H1 (cell line): Measurements from ENCODE around the gene PPFIBP2. TPM values are rescaled to one million over a fixed set of nuclear protein-coding genes. Genes with fewer than 3 reads are reported as not detected.

Source experiments
- CTCF ChIA-PET: fragments of 300-600 bp; sonication (Branson Sonifier 250); formaldehyde crosslinking; loops from one replicate; lab custom pipeline; 2021; ENCODE audit not compliant: partially characterized antibody; lab: Charles Lee
- POLR2A ChIA-PET: fragments of 300-600 bp; sonication (Branson Sonifier 250); formaldehyde crosslinking; loops from one replicate; lab custom pipeline; 2021; ENCODE audit warnings: inconsistent platforms; ENCODE audit not compliant: partially characterized antibody; lab: Charles Lee
- DNase-seq, 2 experiments: peaks; one replicate each; pipeline versions ENCODE4 v3.0.0 to v3.0.0-alpha.2; 2010 to 2022; ENCODE audit warnings: low spot score in 2 of 2, low read depth in 1 of 2, mixed read lengths in 1 of 2
- FAIRE-seq: peaks from 2 replicates; lab custom pipeline; 2011; peaks lifted over from hg19 to GRCh38; lab: Jason Lieb, UNC
- H2AFZ ChIP-seq: 2 replicates; pipeline ENCODE4 v1.8.1; 2012; ENCODE audit warnings: low read length, inconsistent platforms
- H2AK5ac ChIP-seq: 2 replicates; pipeline ENCODE4 v1.6.1; 2013; ENCODE audit warnings: low read depth, low read length
- H2BK120ac ChIP-seq: replicated peaks from 2 replicates; pipeline ENCODE3; 2013; ENCODE audit warnings: low read depth, low read length, inconsistent platforms
- H2BK12ac ChIP-seq: 2 replicates; pipeline ENCODE4 v1.6.1; 2013; ENCODE audit warnings: low read depth, low read length
- H2BK15ac ChIP-seq: 2 replicates; pipeline ENCODE4 v1.6.1; 2013; ENCODE audit warnings: low read length
- H2BK20ac ChIP-seq: 2 replicates; pipeline ENCODE4 v1.6.1; 2013; ENCODE audit warnings: low read length
- H2BK5ac ChIP-seq: 2 replicates; pipeline ENCODE4 v1.6.1; 2013; ENCODE audit warnings: low read depth, low read length
- H3K14ac ChIP-seq: 2 replicates; pipeline ENCODE4 v1.6.1; 2013; ENCODE audit warnings: inconsistent platforms; ENCODE audit not compliant: insufficient read length
- H3K18ac ChIP-seq: 2 replicates; pipeline ENCODE4 v1.6.1; 2013; ENCODE audit warnings: low read length; ENCODE audit errors: extremely low read depth
- H3K23ac ChIP-seq: 2 replicates; pipeline ENCODE4 v1.6.1; 2013; ENCODE audit warnings: inconsistent platforms; ENCODE audit not compliant: insufficient read length
- H3K23me2 ChIP-seq: 2 replicates; pipeline ENCODE4 v1.6.1; 2013; ENCODE audit warnings: low read depth, low read length
- H3K27ac ChIP-seq: 2 replicates; pipeline ENCODE4 v1.6.1; 2011; ENCODE audit warnings: low read depth, low read length, inconsistent platforms
- H3K27me3 ChIP-seq, 4 experiments: replicated peaks in 1 of 4; 1 replicate in 1 of 4; 2 replicates in 3 of 4; pipeline versions ENCODE4 v1.6.1 to v1.8.1; 2011 to 2013; ENCODE audit warnings: low read length in 3 of 4, mild to moderate bottlenecking in 3 of 4, inconsistent platforms in 2 of 4, mixed read lengths in 2 of 4, moderate library complexity in 1 of 4; ENCODE audit not compliant: control insufficient read depth in 3 of 4, insufficient read depth in 3 of 4; ENCODE audit errors: extremely low read depth in 1 of 4
- H3K36me3 ChIP-seq, 4 experiments: 2 replicates each; pipeline versions ENCODE4 v1.6.1 to v1.8.1; 2011 to 2013; ENCODE audit warnings: mild to moderate bottlenecking in 4 of 4, low read length in 3 of 4, moderate library complexity in 2 of 4, control low read depth in 1 of 4, inconsistent platforms in 1 of 4; ENCODE audit not compliant: insufficient read depth in 4 of 4, control insufficient read depth in 2 of 4
- H3K4ac ChIP-seq: replicated peaks from 2 replicates; pipeline ENCODE3; 2013; ENCODE audit warnings: low read length, low read depth, mixed read lengths, inconsistent platforms; ENCODE audit not compliant: insufficient read length
- H3K4me1 ChIP-seq, 4 experiments: replicated peaks in 1 of 4; 1 replicate in 1 of 4; 2 replicates in 3 of 4; pipeline versions ENCODE4 v1.6.1 to v1.8.1; 2011 to 2013; ENCODE audit warnings: low read length in 3 of 4, inconsistent platforms in 2 of 4, mixed read lengths in 1 of 4; ENCODE audit not compliant: insufficient read depth in 4 of 4, control insufficient read depth in 3 of 4
- H3K4me2 ChIP-seq, 2 experiments: 2 replicates each; pipeline versions ENCODE4 v1.6.1 to v1.8.1; 2011 to 2013; ENCODE audit warnings: low read depth in 2 of 2, low read length in 2 of 2, control low read depth in 1 of 2, inconsistent platforms in 1 of 2, mild to moderate bottlenecking in 1 of 2; ENCODE audit not compliant: insufficient read depth in 1 of 2
- H3K4me3 ChIP-seq, 4 experiments: fragments of 200-600, 300-600 bp in 1 of 4; sonication (generic), shearing (Covaris generic), sonication (Bioruptor Twin) in 1 of 4; 2 replicates each; pipeline versions ENCODE4 v1.5.1 to v1.8.1; 2011 to 2016; ENCODE audit warnings: low read length in 4 of 4, low read depth in 3 of 4, control low read depth in 2 of 4, inconsistent platforms in 2 of 4, mild to moderate bottlenecking in 2 of 4, mixed read lengths in 1 of 4, moderate library complexity in 1 of 4; ENCODE audit not compliant: insufficient read depth in 2 of 4; ENCODE audit errors: extremely low read depth in 1 of 4
- H3K56ac ChIP-seq: replicated peaks from 2 replicates; pipeline ENCODE3; 2013; ENCODE audit warnings: low read depth, mild to moderate bottlenecking, mixed read lengths, low read length, inconsistent platforms; ENCODE audit not compliant: insufficient read length
- H3K79me1 ChIP-seq: 2 replicates; pipeline ENCODE4 v1.6.1; 2013; ENCODE audit warnings: low read depth, low read length, control low read depth
- H3K79me2 ChIP-seq, 2 experiments: 2 replicates each; pipeline versions ENCODE4 v1.6.1 to v1.8.1; 2012 to 2013; ENCODE audit warnings: low read length in 2 of 2, mild to moderate bottlenecking in 2 of 2, inconsistent platforms in 1 of 2; ENCODE audit not compliant: insufficient read depth in 2 of 2, control insufficient read depth in 1 of 2
- H3K9ac ChIP-seq, 4 experiments: replicated peaks in 1 of 4; 1 replicate in 1 of 4; 2 replicates in 3 of 4; pipeline versions ENCODE4 v1.6.1 to v1.8.1; 2011 to 2013; ENCODE audit warnings: low read depth in 3 of 4, low read length in 3 of 4, control low read depth in 2 of 4, mild to moderate bottlenecking in 2 of 4, moderate library complexity in 2 of 4, inconsistent platforms in 1 of 4; ENCODE audit errors: extremely low read depth in 1 of 4
- H3K9me3 ChIP-seq, 2 experiments: 2 replicates each; pipeline versions ENCODE4 v1.6.1 to v1.8.1; 2012 to 2013; ENCODE audit warnings: mild to moderate bottlenecking in 2 of 2, moderate library complexity in 2 of 2, control low read depth in 1 of 2, inconsistent platforms in 1 of 2, low read depth in 1 of 2, low read length in 1 of 2, mixed read lengths in 1 of 2; ENCODE audit not compliant: insufficient read depth in 2 of 2
- H4K20me1 ChIP-seq, 2 experiments: replicated peaks in 1 of 2; 2 replicates each; pipeline versions ENCODE3 to v1.8.1; 2011 to 2013; ENCODE audit warnings: inconsistent platforms in 2 of 2, low read length in 2 of 2, mild to moderate bottlenecking in 1 of 2; ENCODE audit not compliant: insufficient read depth in 2 of 2, control insufficient read depth in 1 of 2
- H4K5ac ChIP-seq: 2 replicates; pipeline ENCODE4 v1.6.1; 2013; ENCODE audit warnings: low read length, low read depth, mixed read lengths, inconsistent platforms; ENCODE audit not compliant: insufficient read length
- H4K8ac ChIP-seq: 2 replicates; pipeline ENCODE4 v1.8.0; 2013; ENCODE audit warnings: mild to moderate bottlenecking, moderate library complexity, low read length, inconsistent platforms; ENCODE audit not compliant: insufficient read depth; ENCODE audit errors: extremely low read depth
- H4K91ac ChIP-seq: replicated peaks from 2 replicates; pipeline ENCODE3; 2013; ENCODE audit warnings: low read length, mixed read lengths, inconsistent platforms; ENCODE audit not compliant: insufficient read length
- HDAC2 ChIP-seq, 2 experiments: fragments of 300-600 bp in 1 of 2; sonication (generic) in 1 of 2; IDR thresholded peaks; 2 replicates each; pipeline ENCODE4 v1.6.1; 2011 to 2012; ENCODE audit warnings: low read depth in 2 of 2, low read length in 2 of 2, mild to moderate bottlenecking in 2 of 2, moderate library complexity in 2 of 2, borderline replicate concordance in 1 of 2, inconsistent platforms in 1 of 2
- SAP30 ChIP-seq: fragments of 300-600 bp; sonication (generic); IDR thresholded peaks from 2 replicates; pipeline ENCODE4 v1.7.1; 2012; ENCODE audit warnings: low read length, moderate library complexity, mild to moderate bottlenecking, inconsistent platforms; ENCODE audit not compliant: insufficient read depth, insufficient replicate concordance
- SIX5 ChIP-seq: IDR thresholded peaks from 2 replicates; pipeline ENCODE4 v1.6.1; 2011; ENCODE audit warnings: mild to moderate bottlenecking, low read depth, low read length
- SP1 ChIP-seq: IDR thresholded peaks from 2 replicates; pipeline ENCODE4 v1.6.1; 2011; ENCODE audit warnings: low read depth, low read length
- USF2 ChIP-seq: IDR thresholded peaks from 2 replicates; pipeline ENCODE4 v1.6.1; 2011; ENCODE audit warnings: low read length, improper control_type of control experiment
- WGBS, 2 experiments: shearing (Covaris generic) in 1 of 2; methylation state at CpG; one replicate each; pipeline versions ENCODE4 v1.1.6 to v1.1.7; 2013 to 2015; ENCODE audit warnings: low lambda C conversion rate in 2 of 2, mixed read lengths in 2 of 2, inconsistent platforms in 1 of 2, low coverage in 1 of 2, missing lambda C conversion rate in 1 of 2; ENCODE audit not compliant: insufficient replicate concordance in 2 of 2, insufficient coverage in 1 of 2, insufficient read length in 1 of 2; ENCODE audit errors: extremely low coverage in 1 of 2, missing lambda C conversion rate in 1 of 2; 5-methylcytosine and 5-hydroxymethylcytosine counted together
- polyA plus RNA-seq, 7 experiments: library from polyadenylated mRNA; depleted of rRNA in 3 of 7; stranded (reverse) in 5 of 7; unstranded in 2 of 7; fragments of >200 nt in 5 of 7; fragments of 200-250 nt in 2 of 7; gene quantifications; 1 replicate in 5 of 7; 2 replicates in 1 of 7; 4 replicates in 1 of 7; pipeline versions ENCODE4 v1.2.1 to v1.2.3, GENCODE V29; 2011 to 2013; ENCODE audit warnings: missing spikeins in 2 of 7, mixed read lengths in 2 of 7
- total RNA-seq: library from RNA; stranded (reverse); fragmentation: NEBNext Ultra II Directional; extraction: Animal tissue kit (Norgen Biotek cat#: 25700); gene quantifications from 2 replicates; pipeline ENCODE4 v1.2.1, GENCODE V29; 2021

Gene PPFIBP2
- total and polyA plus RNA-seq, 2 of the 8 experiments (the other 6 are each of a cell fraction or from before 2014, with no cell fraction given), result 5.5 to 9.8 TPM

GRCh38 chr11:7532405-7533145, 18.8 kb downstream of the PPFIBP2 start:
- Histone ChIP-seq H3K18ac (no peak overlapping the region), H2AK5ac (no peak overlapping the region), H4K91ac (no peak overlapping the region), H4K8ac (no peak overlapping the region), H2BK20ac (no peak overlapping the region), H3K27me3 (no peaks in the 10 kb centered on the region), H2BK5ac (no peak overlapping the region), H3K36me3 (no peaks in the 10 kb centered on the region), H2BK120ac (no peak overlapping the region), H3K4ac (no peak overlapping the region), H2BK15ac (no peak overlapping the region), H2AFZ (no peak overlapping the region), H3K56ac (no peak overlapping the region), H3K4me3 (no peak overlapping the region), H3K23ac (no peak overlapping the region), H4K20me1 (no peaks in the 10 kb centered on the region), H3K79me2 (no peaks in the 10 kb centered on the region), H4K5ac (no peak overlapping the region), H3K4me1 (no peaks in the 10 kb centered on the region; a peak in 3 of 7 replicates), H3K79me1 (no peaks in the 10 kb centered on the region), H3K9ac (no peak overlapping the region), H2BK12ac (no peak overlapping the region), H3K9me3 (no peaks in the 10 kb centered on the region), H3K27ac (no peak overlapping the region), H3K23me2 (no peaks in the 10 kb centered on the region), H3K14ac (no peak overlapping the region), H3K4me2 (no peak overlapping the region)
- 81% methylated on average over 8 of the region's 8 CpGs; no CpG with 5 or more reads in 1 of the 2 experiments for WGBS, 2 experiments
- FAIRE-seq, result no peak
- ChIA-PET POLR2A (no interaction called here), CTCF (interaction anchor here (1.0 to 2.6 kb wide), 4 partner anchors 10 to 133 kb away, joined by 3 to 9 read pairs (median 4); no protein-coding TSS in a partner anchor)
- TF ChIP-seq HDAC2 (IDR thresholded peaks at IDR 0.05; ENCODE audit: borderline replicate concordance in 1 of 2, low read depth in 2 of 2, low read length in 2 of 2) (no peak), SP1 (no peak), USF2 (no peak), SAP30 (no peak), SIX5 (no peak)
- DNase-seq, result no peak
